ENCODE data around the gene OR5B3. TPM values are rescaled to one million over a fixed set of nuclear protein-coding genes. Genes with fewer than 3 reads are reported as not detected.

OR5B3 gene
- total RNA-seq, 2 experiments from 2014 or later: not detected

- intact Hi-C loops (cut with micrococcal nuclease; ENCODE audit: unreplicated experiment): no loop called here
- H3K9me3 ChIP-seq (ENCODE audit: low read length): no peaks in the 10 kb centered on the region
- DNase-seq (ENCODE audit: low spot score): no peak
- no TSS peak for BruUV-seq (replicated peaks)
- no peak overlapping the region for H3K4me2 ChIP-seq (ENCODE audit: low read length)
- H3K36me3 ChIP-seq (ENCODE audit: insufficient read depth, low read length): no peaks in the 10 kb centered on the region
- H3K9me2 ChIP-seq (ENCODE audit: insufficient read depth, low read length): no peaks in the 10 kb centered on the region
- H3K79me2 ChIP-seq (ENCODE audit: insufficient read depth, low read depth, low read length): no peaks in the 10 kb centered on the region
- no peaks in the 10 kb centered on the region for H3K4me1 ChIP-seq (ENCODE audit: insufficient read depth, low read length, poor library complexity, severe bottlenecking)
- H4K20me1 ChIP-seq (ENCODE audit: insufficient read depth, low read length): no peaks in the 10 kb centered on the region
- H3K4me3 ChIP-seq (ENCODE audit: low read depth, low read length, poor library complexity, severe bottlenecking): no peak overlapping the region
- CTCF ChIA-PET (ENCODE audit: unreplicated experiment): no interaction called here
- POLR2A ChIA-PET: no interaction called here
- no peak overlapping the region for H3K27ac ChIP-seq (ENCODE audit: low read depth, low read length, poor library complexity, severe bottlenecking)
- TF ChIP-seq EZH2phosphoT487 (IDR thresholded peaks at IDR 0.05; ENCODE audit: borderline replicate concordance, low read depth, low read length) (no peak), CTCF (conservative IDR thresholded peaks at IDR 0.05; ENCODE audit: low read length) (no peak)
- H2AFZ ChIP-seq (ENCODE audit: low read length): no peak overlapping the region
Observed at GRCh38 chr11:58438486-58438885, 31.8 kb upstream of the OR5B3 start.

GRCh38 chr11:58434217-58434616 lies 27.5 kb upstream of the OR5B3 start:
- BruUV-seq (replicated peaks): no TSS peak
- CTCF ChIA-PET (ENCODE audit: unreplicated experiment): no interaction called here
- H4K20me1 ChIP-seq (ENCODE audit: insufficient read depth, low read length): no peaks in the 10 kb centered on the region

More at GRCh38 chr11:58434217-58434616, 27.5 kb upstream of the OR5B3 start:
- Histone ChIP-seq H2AFZ (ENCODE audit: low read length) (no peak overlapping the region), H3K27ac (ENCODE audit: low read depth, low read length, poor library complexity, severe bottlenecking) (no peak overlapping the region), H3K9me2 (ENCODE audit: insufficient read depth, low read length) (no peaks in the 10 kb centered on the region), H3K4me3 (ENCODE audit: low read depth, low read length, poor library complexity, severe bottlenecking) (no peak overlapping the region), H3K9me3 (ENCODE audit: low read length) (no peaks in the 10 kb centered on the region), H3K36me3 (ENCODE audit: insufficient read depth, low read length) (no peaks in the 10 kb centered on the region), H3K4me1 (ENCODE audit: insufficient read depth, low read length, poor library complexity, severe bottlenecking) (no peaks in the 10 kb centered on the region), H3K4me2 (ENCODE audit: low read length) (no peak overlapping the region), H3K79me2 (ENCODE audit: insufficient read depth, low read depth, low read length) (no peaks in the 10 kb centered on the region)
- intact Hi-C loops (cut with micrococcal nuclease; ENCODE audit: unreplicated experiment): no loop called here
- POLR2A ChIA-PET: no interaction called here
- no peak for TF ChIP-seq EZH2phosphoT487 (IDR thresholded peaks at IDR 0.05; ENCODE audit: borderline replicate concordance, low read depth, low read length)
- TF ChIP-seq CTCF (conservative IDR thresholded peaks at IDR 0.05; ENCODE audit: low read length): no peak
- DNase-seq (ENCODE audit: low spot score): no peak
